GM10248 (cell line): ENCODE measurements around the gene MEN1.
A peak's percentile ranks its signal among the peaks of the same experiment; 100 is the strongest.
"Not testable (repeated sequence)": the region's sequence is repeated elsewhere in the genome, so short reads cannot be mapped to it uniquely, and the experiment has no call there.

Experiments
- CTCF ChIA-PET: fragments of 300-600 bp; sonication (Branson Sonifier 250); formaldehyde crosslinking; extraction: SDS; loops from one replicate; lab custom pipeline; 2021; ENCODE audit warnings: antibody characterized with exemption; lab: Yijun Ruan, JAX
- POLR2A ChIA-PET: fragments of 350-650 bp; sonication (Branson Sonifier 250); formaldehyde crosslinking; extraction: SDS; loops from one replicate; lab custom pipeline; 2020; ENCODE audit warnings: antibody characterized with exemption; lab: Yijun Ruan, JAX
- DNase-seq: peaks from one replicate; pipeline ENCODE4 v3.0.0; 2012; ENCODE audit errors: extremely low spot score
- TF ChIP-seq, protein P1 (sequence below): IDR thresholded peaks from 2 replicates; pipeline ENCODE4 v1.5.1; 2012; ENCODE audit warnings: mild to moderate bottlenecking, low read depth; ENCODE audit errors: extremely low read depth, missing control alignments, control extremely low read depth

MEN1 gene

DNA sequence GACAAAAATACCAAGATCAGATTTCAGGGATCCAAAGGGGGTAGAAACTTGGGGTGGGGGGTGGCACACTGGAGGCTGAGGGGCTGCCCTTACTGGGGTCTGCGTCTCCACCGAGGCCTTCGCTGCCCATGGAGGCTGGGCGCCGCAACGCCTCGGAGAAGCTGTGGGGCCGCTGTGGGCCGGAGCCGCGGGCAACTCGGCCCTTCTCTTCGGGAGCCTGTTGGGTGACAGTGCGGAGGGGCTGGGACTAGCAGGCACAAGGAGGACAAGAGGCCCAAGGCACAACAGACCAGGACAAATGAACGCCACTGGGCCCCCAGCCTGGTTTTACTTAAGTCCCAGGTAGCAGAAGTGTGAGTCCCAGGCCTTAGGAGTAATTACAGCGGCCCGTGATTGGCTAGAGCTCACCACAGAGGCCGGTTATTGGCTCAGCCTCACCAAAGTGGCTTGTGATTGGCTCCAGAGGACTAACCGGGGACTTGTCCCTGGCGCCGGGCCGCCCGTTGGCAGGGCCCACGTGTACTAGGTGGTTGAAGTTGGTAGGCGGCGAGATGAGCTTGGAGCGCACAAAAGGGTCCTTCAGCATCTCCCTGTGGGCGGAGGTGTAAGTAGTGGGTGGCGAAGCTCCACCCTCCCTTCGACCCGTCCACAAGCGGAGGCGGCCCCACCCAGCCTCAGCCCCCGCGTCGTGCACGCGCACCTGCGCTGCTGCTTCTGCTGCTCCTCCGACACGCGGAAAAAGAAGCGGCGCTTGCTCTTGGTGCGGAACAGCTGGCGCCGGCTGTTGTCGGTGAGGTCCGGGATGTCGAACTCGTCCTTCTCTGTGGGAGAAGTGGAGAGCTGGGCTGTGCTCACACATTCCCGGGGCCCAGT lies 16.5 kb upstream of the MEN1 start:
- TF ChIP-seq, protein P1, sequence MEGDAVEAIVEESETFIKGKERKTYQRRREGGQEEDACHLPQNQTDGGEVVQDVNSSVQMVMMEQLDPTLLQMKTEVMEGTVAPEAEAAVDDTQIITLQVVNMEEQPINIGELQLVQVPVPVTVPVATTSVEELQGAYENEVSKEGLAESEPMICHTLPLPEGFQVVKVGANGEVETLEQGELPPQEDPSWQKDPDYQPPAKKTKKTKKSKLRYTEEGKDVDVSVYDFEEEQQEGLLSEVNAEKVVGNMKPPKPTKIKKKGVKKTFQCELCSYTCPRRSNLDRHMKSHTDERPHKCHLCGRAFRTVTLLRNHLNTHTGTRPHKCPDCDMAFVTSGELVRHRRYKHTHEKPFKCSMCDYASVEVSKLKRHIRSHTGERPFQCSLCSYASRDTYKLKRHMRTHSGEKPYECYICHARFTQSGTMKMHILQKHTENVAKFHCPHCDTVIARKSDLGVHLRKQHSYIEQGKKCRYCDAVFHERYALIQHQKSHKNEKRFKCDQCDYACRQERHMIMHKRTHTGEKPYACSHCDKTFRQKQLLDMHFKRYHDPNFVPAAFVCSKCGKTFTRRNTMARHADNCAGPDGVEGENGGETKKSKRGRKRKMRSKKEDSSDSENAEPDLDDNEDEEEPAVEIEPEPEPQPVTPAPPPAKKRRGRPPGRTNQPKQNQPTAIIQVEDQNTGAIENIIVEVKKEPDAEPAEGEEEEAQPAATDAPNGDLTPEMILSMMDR, result no peak
- POLR2A ChIA-PET, result interaction anchor here (0.6 kb wide), 1 partner anchor 1128 kb away, joined by 4 read pairs; no protein-coding TSS in a partner anchor
- DNase-seq, result no peak
- CTCF ChIA-PET, result interaction anchor here (1.2 kb wide), 1 partner anchor 488 kb away, joined by 3 read pairs; the partner anchor contains the start of gene CDC42EP2

DNA sequence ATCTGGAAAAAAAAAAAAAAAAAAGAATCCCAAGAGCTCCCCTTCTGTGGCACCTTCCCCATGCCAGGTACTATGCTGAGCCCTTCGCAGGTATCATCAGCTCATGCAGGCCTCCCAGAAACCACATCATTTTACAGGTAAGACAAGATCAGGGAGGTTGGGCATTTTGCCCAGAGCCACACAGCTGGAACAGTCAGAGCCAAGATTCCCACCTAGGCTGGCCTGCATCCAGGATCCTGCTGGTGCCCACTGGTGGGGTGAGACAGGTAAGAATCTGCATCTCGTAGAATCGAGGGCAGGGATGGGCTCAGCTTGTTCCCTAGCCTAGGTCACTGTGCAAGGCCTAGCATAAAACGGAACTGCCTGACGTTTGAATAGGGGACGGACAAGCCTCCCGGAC lies 15.7 kb upstream of the MEN1 start:
- ChIA-PET POLR2A (no interaction called here), CTCF (interaction anchor here (0.8 to 1.2 kb wide), 2 partner anchors 15 to 489 kb away, joined by 3 read pairs; partner anchors contain the start of genes CDC42EP2 and MEN1)
- TF ChIP-seq, protein P1, result no peak
- no peak for DNase-seq

DNA sequence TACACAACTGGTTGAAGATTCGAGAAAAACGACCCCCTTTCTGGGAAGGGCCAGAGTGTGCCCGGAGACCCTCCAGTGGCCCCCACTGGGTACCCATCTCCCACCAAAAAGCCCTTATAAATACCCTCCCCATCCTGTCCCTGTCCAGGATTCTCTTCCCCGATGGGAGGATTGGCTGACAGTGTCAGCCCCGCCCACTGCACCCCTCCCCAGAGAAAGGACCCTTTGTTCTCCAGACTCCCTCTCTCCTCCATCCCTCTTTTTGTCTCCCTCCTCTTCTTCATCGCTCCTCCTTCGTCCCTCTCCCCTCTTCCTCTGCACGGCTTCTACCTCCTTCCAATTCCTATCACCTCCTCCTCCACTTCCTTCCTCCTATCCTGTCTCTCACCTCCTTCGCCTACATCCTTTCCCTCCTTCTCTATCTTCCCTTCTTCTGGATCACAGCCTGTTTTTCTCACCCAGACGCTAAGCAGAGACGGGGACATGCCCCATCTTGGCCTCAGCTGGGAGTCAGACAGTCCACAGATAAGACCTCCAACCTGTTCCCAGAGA lies 13.3 kb upstream of the MEN1 start:
- ChIA-PET POLR2A (no interaction called here), CTCF (interaction anchor here (1.0 to 1.3 kb wide), 2 partner anchors 21 to 25 kb away, joined by 4 to 5 read pairs; partner anchors contain the start of gene CDC42BPG)
- DNase-seq, result no peak
- TF ChIP-seq, protein P1, result no peak

DNA sequence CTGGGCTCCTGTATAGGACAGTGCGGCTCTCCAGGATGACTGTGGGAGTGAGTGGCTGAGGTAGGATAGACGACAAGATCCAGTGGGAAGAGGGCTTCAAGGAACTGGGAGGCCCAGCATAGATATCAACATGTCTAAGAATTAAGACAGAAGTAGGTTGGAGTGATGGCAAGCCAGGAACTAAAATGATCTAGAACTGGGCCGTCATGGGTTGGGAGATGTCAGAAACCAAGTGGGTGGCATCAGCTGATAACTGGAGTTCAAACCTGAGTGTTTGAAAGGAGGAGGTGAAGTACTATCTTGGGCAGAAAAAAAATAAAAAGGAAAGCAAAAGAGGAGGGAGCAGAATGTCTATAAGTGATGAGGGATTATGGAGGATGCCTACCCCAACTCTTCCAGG lies 7.1 kb upstream of the MEN1 start:
- POLR2A ChIA-PET, result no interaction called here
- TF ChIP-seq, protein P1, result no peak
- CTCF ChIA-PET, result interaction anchor here (1.3 kb wide), 1 partner anchor 17 kb away, joined by 4 read pairs; no protein-coding TSS in a partner anchor
- no peak for DNase-seq

DNA sequence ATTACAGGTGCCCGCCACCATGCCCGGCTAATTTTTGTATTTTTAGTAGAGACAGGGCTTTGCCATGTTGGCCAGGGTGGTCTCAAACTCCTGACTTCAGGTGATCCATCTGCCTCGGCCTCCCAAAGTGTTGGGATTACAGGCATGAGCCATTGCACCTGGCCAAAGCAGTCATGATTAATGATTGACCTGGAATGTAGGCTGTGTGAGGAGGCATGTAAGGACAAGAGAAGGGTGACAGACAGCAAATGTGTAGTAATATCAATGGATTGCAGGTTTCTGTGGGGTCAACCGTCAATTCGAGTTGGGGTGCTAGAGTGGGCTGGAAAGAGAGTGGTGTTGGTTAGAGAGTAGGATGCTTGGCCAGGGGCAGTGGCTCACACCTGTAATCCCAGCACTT lies 5.1 kb upstream of the MEN1 start:
- POLR2A ChIA-PET, DNase-seq: not testable (repeated sequence)
- CTCF ChIA-PET, result interaction anchor here (1.1 to 1.3 kb wide), 2 partner anchors 33 to 45 kb away, joined by 4 to 6 read pairs; no protein-coding TSS in a partner anchor

DNA sequence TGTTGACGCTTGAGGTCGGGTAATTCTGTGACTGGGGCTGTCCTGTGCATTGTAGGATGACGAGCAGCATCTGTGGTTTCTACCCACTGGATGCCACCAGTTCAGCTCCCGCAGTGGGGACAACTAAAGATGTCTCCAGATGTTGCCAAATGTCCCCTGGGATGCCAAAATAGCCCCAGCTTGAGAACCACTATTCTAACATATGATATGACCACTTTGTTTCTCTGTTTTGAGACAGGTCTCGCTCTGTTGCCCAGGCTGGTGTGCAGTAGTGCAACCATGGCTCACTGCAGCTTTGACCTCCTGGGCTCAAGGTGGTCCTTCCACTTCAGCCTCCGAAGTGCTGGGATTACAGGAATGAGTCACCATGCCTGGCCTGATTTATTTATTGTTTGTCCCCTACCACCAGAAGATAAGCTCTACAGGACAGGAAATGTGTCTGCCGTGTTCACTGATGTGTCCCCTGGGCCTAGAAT lies 4.4 kb upstream of the MEN1 start:
- TF ChIP-seq, protein P1, result no peak
- CTCF ChIA-PET, result interaction anchor here (0.8 to 1.3 kb wide), 2 partner anchors 24 to 34 kb away, joined by 3 to 6 read pairs; no protein-coding TSS in a partner anchor
- POLR2A ChIA-PET, result no interaction called here
- DNase-seq, result peak; percentile 33
